Regular cardiac myocyte (primary cell): Measurements from ENCODE around the gene RECK. TPM values are rescaled to one million over a fixed set of nuclear protein-coding genes. Genes with fewer than 3 reads are reported as not detected.

Source experiments
- total RNA-seq: library from RNA; depleted of rRNA; stranded (reverse); fragments of >200 nt; gene quantifications from 2 replicates; pipeline ENCODE4 v1.2.3, GENCODE V29; 2014

RECK gene, protein sequence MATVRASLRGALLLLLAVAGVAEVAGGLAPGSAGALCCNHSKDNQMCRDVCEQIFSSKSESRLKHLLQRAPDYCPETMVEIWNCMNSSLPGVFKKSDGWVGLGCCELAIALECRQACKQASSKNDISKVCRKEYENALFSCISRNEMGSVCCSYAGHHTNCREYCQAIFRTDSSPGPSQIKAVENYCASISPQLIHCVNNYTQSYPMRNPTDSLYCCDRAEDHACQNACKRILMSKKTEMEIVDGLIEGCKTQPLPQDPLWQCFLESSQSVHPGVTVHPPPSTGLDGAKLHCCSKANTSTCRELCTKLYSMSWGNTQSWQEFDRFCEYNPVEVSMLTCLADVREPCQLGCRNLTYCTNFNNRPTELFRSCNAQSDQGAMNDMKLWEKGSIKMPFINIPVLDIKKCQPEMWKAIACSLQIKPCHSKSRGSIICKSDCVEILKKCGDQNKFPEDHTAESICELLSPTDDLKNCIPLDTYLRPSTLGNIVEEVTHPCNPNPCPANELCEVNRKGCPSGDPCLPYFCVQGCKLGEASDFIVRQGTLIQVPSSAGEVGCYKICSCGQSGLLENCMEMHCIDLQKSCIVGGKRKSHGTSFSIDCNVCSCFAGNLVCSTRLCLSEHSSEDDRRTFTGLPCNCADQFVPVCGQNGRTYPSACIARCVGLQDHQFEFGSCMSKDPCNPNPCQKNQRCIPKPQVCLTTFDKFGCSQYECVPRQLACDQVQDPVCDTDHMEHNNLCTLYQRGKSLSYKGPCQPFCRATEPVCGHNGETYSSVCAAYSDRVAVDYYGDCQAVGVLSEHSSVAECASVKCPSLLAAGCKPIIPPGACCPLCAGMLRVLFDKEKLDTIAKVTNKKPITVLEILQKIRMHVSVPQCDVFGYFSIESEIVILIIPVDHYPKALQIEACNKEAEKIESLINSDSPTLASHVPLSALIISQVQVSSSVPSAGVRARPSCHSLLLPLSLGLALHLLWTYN
- 24.2 and 81.7 TPM in 2 replicates for total RNA-seq

DNA sequence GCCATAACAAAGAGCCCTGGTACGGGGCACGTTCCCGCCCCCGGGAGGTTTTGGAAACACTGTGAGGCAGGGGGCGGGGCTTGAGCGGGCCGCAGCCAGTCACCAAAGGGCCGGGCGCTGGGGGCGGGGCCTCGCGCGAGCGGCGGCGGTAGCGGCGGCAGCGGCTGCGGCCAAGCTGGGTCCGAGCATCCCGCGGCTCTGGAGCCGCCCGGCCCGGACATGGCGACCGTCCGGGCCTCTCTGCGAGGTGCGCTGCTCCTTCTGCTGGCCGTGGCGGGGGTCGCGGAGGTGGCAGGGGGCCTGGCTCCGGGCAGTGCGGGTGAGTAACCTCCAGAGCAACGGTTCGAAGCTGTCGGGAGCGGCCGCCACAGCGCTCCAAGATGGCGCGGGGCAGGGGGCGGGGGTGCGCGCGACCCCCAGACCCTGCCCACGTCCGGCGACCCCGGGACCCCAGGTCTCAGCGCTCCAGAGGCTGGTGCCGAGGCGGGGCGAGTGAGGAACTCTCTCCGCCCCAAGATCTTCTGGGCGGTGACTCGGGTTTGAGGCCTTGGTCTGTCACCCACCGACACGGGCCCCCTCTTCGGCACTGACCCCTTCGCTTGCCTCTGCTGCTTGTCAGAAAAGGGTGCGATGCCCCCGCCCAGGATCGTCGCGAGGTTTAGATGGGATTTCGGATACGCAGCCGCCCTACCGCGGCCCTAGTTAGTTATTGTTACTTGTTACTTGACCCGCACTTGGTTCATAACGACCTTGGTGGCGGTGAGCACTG lies at the start of gene RECK:
RECK (plus strand) TSS at position 134 of the 769 bp plus-strand sequence; CDS start at position 220, 86 bp downstream.

DNA sequence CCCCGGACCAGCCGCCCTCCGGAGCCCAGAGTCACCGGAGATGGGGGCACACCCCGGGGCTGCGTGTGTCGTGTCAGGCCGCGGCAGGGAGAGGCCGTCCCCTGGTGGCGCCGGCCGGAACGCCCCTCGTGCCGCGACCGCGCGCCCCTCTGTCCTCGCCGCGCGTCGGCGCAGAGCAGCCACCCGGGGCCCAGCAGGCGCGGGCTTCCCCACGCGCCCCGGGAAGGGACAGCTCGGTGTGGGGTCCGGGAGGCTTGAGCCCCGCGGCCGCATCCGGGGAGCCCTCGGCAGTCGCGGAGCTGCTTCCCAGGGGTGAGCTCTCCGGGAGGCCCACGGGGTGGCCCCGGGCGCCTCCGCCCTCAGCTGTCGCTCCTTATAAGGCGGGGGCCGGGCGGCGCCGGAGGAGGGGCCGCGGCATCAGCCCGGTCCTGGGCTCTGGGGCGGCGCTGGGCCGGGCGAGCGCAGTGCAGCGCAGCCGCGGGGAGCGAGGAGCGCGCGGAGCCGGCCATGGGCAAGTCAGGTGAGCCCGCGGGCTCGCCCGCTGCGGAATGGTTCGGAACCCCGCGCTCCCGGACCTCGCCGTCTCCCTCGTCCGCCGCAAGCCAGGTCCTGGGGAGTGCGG lies 99.7 kb downstream of the RECK start, which contains the start of gene GLIPR2:
GLIPR2 (plus strand) TSS at position 462 of the 622 bp plus-strand sequence; CDS start at position 508, 46 bp downstream.

DNA sequence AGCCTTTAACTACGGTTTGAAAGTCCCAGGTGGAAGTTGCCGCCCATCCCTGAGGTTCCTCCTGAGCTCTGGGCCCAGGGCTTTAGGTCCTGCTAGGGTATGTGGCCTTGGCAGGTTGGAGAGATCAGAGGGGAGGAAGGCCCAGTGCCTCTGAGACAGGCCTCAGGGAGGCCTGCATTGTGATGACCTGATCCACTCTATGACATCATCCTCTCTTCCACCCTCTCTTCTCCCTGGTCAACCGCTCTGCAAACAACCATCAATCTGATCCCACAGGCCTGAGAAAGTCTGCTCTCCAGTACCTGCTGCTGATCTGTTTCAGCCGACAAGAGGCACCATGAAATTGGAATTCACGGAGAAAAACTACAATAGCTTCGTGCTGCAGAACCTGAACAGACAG lies 132.5 kb downstream of the RECK start, which contains the start of gene CCIN:
CCIN (plus strand) TSS at position 223 of the 400 bp plus-strand sequence; CDS start at position 338, 115 bp downstream.

Other genes starting within 250 kb of the RECK start
- gene NPR2, start 245.3 kb upstream of the RECK start, total RNA-seq: 10.9 and 18.3 TPM in 2 replicates
- gene SPAG8, start 224.7 kb upstream of the RECK start, total RNA-seq: 0.58 and 1.1 TPM in 2 replicates
- gene HINT2, start 221.9 kb upstream of the RECK start, total RNA-seq: 6.5 and 17.1 TPM in 2 replicates
- gene FAM221B, start 208.2 kb upstream of the RECK start, total RNA-seq: not detected in 2 replicates
- 0.58 and 2.0 TPM in 2 replicates for gene TMEM8B, start 207.7 kb upstream of the RECK start, total RNA-seq
- not detected in 2 replicates for gene OR13J1, start 166.5 kb upstream of the RECK start, total RNA-seq
- 0.28 and 0.58 TPM in 2 replicates for gene HRCT1, start 130.7 kb upstream of the RECK start, total RNA-seq
- 0.85 and 5.0 TPM in 2 replicates for gene SPAAR, start 127.4 kb upstream of the RECK start, total RNA-seq
- gene OR2S2, start 78.8 kb upstream of the RECK start, total RNA-seq: 0.19 TPM in 1 of 2 replicates, not detected in the other
- 31.3 and 41.4 TPM in 2 replicates for gene GLIPR2, start 99.8 kb downstream of the RECK start, total RNA-seq
- gene CCIN, start 132.5 kb downstream of the RECK start, total RNA-seq: 1.7 and 4.8 TPM in 2 replicates
- 247 and 276 TPM in 2 replicates for gene CLTA, start 154.0 kb downstream of the RECK start, total RNA-seq
- 33.4 and 34.7 TPM in 2 replicates for gene GNE, start 221.5 kb downstream of the RECK start, total RNA-seq